Neural cell (in vitro differentiated cells): ENCODE results near the gene PAAF1.

Experiments
- CTCF ChIP-seq: fragments of 450-650 bp; IDR thresholded peaks from 2 replicates; pipeline ENCODE4 v1.5.1; 2014; ENCODE audit warnings: antibody characterized with exemption, mild to moderate bottlenecking, moderate library complexity; ENCODE audit not compliant: poor library complexity, severe bottlenecking
- EP300 ChIP-seq: fragments of 450-650 bp; conservative IDR thresholded peaks from 2 replicates; pipeline ENCODE4 v1.6.1; 2014; ENCODE audit warnings: antibody characterized with exemption, mild to moderate bottlenecking, moderate library complexity; ENCODE audit not compliant: poor library complexity, severe bottlenecking
- EZH2 ChIP-seq: fragments of 200-600, 300-800 bp; shearing (Covaris generic), sonication (generic); IDR thresholded peaks from 2 replicates; pipeline ENCODE4 v1.6.1; 2014; ENCODE audit warnings: antibody characterized with exemption, low read length, borderline replicate concordance, mild to moderate bottlenecking; ENCODE audit not compliant: insufficient read depth, poor library complexity, severe bottlenecking
- POLR2AphosphoS5 ChIP-seq: IDR thresholded peaks from 2 replicates; pipeline ENCODE4 v1.6.1; 2012
- RAD21 ChIP-seq: fragments of 450-650 bp; conservative IDR thresholded peaks from 2 replicates; pipeline ENCODE4 v1.6.1; 2014; ENCODE audit warnings: antibody characterized with exemption, mild to moderate bottlenecking, moderate library complexity
- SMC3 ChIP-seq: fragments of 450-650 bp; conservative IDR thresholded peaks from 2 replicates; pipeline ENCODE4 v1.6.1; 2014; ENCODE audit warnings: antibody characterized with exemption, mild to moderate bottlenecking, moderate library complexity; ENCODE audit not compliant: poor library complexity

GRCh38 chr11:73851046-73851764 is 25.6 kb upstream of the PAAF1 start:
- TF ChIP-seq CTCF (no peak), SMC3 (no peak), RAD21 (no peak), EP300 (peak; percentile 47), POLR2AphosphoS5 (peak; percentile 47), EZH2 (no peak)
